HG03460 (cell line): ENCODE measurements around the gene SOX9.
"Not testable (repeated sequence)": the region's sequence is repeated elsewhere in the genome, so short reads cannot be mapped to it uniquely, and the experiment has no call there.

ENCODE experiments used
- ATAC-seq: cut with Tn5 transposase; IDR thresholded peaks from one replicate; pipeline ENCODE4 v1.9.1; 2021; ENCODE audit not compliant: unreplicated experiment

The SOX9 gene

DNA sequence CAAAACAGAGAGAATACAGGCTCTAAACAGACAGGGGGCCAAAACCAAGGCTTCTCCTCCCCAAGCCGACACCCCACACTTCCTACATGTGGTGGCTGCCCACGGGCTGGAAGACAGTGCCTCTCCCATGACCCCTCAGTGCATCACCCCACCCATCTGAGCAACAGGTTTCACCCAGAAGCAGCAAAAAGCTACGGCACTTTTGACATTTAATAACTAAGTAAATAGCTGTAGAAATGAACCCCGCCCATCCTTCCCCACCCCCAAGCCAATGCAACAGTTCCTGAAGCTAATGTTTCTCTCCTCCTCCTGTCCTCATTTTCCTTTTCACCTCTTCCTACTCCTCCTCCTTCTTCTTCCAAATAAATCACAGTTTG, 9.9 kb upstream of the SOX9 start:
- ATAC-seq: no peak

GRCh38 chr17:72111336-72111923, 9.4 kb upstream of the SOX9 start:
- no peak for ATAC-seq

DNA sequence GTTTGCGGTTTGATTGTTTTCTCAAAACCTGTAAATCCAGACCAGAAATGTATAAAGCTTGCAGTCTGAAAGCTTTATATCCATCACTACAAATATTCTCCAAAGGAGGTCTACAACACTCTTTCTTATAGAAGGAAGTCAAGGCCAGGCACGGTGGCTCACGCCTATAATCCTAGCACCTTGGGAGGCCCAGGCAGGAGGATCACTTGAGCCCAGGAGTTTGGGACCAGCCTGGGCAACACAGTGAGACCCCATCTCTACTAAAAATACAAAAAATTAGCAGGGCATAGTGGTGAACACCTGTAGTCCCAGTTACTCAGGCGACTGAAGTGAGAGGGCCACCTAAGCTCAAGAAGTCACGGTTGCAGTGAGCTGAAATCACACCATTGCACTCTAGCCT, 8.9 kb upstream of the SOX9 start:
- ATAC-seq: not testable (repeated sequence)

DNA sequence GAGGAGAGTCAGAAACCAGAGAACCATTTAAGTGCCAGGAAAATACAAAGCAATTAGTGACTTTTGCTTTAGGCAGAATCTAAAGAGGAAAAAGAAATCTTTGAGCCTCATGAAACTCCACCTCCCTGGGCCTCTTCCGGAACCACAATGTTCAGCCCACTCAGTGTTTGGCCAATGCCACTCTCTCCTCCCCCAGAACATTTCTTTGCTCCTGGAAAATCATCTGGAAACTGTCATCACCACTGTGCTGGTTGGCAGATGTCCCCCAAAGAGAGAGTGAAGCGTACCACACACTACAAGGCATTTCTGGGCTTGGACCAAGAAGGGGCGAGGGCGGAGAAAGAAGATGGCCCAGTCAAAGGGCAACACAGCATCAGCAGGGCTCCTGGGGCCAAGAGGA, 7.1 kb upstream of the SOX9 start:
- no peak for ATAC-seq

- no peak for ATAC-seq
Measured at GRCh38 chr17:72115781-72116525, 4.9 kb upstream of the SOX9 start.

- no peak for ATAC-seq
Measured at GRCh38 chr17:72116661-72117521, 3.9 kb upstream of the SOX9 start.

DNA sequence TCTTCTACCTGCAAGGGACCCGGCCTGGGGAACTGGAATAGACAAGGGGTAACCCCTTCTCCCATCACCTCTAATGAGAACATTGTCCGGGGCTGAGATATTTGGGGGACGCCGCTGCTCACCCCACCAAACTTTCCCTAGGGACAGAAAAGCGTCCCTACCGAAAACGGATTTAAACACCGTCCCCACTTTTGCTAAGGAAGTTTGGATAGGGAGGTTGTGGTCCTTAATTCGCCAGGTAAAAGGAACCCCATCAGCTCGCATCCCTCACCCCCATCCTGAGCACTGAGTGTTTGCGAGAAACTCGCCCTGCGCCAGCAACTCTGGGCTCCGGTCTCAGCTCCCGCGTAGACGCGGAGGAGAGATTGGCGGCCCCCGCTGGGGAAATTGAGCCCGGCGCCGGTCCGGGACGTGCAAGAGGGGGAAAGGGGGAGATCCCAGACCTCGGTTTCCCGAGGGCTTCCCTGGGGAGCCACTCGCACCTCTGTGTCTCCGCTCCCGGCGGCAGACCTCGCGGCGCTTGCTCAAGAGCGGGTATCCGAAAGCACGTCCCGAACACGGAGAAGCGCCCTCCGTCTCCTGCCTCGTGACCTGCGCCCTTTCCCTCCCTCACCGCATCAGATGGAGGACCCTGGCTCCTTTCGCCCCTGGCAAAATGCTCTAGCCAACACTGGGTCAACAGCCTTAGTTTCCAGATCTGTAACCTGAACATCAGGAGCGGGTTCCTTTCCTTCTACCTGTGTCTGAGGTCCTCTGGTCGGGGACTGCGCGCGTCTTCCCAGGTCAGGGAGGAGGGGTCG, 3.1 kb upstream of the SOX9 start:
- no peak for ATAC-seq

DNA sequence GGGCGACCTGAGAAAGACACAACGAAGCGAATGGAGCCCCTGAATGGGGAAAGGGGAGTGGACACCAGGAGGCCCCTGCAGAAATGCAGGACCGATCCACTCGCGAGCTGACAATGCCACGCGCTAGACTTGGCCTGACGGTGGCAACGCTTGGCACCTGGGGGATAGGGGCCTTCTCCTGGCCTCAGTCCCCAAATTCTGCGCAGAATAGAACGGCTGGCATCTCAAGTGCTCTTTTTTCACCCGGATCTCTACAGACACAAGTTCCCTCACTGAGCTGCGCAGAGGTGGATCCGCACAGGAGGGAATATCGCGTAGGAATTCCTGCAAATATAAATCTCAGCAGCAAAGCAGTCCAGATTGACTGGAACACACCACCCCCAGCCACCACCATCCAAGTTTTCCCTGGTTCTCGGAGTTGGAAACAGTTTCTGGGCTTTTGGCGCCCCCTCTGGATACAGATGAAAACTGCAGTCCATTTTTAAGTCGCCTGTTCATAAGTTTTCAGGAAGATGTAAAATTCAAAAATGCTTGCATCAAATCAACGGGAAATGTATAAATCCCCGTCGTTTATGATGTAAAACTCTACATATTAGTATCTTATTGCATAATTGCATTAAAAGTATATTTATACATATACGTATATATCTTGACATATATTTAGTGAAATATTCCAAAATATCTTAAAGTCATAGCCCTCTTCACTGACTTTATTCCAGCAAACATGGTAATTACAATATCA, 2.3 kb upstream of the SOX9 start:
- ATAC-seq: no peak

GRCh38 chr17:72119077-72119872, 1.5 kb upstream of the SOX9 start:
- no peak for ATAC-seq

DNA sequence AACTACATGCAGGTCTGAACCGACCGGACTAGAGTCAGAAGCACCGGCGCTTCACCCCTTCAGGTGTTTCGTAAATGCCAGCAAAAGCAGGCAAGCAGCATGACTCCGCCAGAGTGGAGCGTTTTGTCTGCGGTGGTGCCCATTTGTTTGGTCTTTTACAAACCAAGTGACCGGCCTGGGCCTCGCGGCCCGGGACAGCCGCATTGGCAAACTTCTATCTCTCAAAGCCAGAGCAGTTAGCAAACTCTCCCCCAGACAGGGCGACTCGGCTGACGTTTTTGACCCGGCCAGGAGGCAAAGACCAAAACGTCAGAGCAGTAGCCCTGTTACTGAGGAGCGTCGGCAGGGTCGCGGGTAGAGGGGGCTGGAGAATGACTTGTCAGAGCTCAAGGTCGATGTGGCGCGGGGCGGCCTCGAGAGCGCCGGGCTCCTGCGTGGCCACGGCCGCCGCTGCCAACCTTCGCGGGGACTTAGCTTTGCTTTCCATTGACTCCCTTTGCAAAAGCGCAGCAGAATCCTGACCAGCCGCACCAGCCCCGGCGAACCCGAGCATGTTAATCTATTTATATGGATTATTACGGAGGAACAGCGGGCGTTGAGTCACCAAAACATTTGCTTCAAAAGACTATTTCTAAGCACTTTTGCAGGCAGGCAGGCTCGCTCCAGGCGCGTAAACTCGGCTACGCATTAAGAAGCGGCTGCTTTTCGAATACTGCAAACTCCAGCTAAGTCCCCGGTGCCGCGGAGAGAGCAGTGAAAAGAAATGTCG, 763 bp upstream of the SOX9 start:
- no peak for ATAC-seq

GRCh38 chr17:72121164-72122009, 567 bp downstream of the SOX9 start:
- ATAC-seq: peak; percentile 24

- ATAC-seq: peak; percentile 2
Measured at GRCh38 chr17:72122010-72122764, 1.4 kb downstream of the SOX9 start.

- ATAC-seq: no peak
Measured at GRCh38 chr17:72122765-72123529, 2.1 kb downstream of the SOX9 start.

DNA sequence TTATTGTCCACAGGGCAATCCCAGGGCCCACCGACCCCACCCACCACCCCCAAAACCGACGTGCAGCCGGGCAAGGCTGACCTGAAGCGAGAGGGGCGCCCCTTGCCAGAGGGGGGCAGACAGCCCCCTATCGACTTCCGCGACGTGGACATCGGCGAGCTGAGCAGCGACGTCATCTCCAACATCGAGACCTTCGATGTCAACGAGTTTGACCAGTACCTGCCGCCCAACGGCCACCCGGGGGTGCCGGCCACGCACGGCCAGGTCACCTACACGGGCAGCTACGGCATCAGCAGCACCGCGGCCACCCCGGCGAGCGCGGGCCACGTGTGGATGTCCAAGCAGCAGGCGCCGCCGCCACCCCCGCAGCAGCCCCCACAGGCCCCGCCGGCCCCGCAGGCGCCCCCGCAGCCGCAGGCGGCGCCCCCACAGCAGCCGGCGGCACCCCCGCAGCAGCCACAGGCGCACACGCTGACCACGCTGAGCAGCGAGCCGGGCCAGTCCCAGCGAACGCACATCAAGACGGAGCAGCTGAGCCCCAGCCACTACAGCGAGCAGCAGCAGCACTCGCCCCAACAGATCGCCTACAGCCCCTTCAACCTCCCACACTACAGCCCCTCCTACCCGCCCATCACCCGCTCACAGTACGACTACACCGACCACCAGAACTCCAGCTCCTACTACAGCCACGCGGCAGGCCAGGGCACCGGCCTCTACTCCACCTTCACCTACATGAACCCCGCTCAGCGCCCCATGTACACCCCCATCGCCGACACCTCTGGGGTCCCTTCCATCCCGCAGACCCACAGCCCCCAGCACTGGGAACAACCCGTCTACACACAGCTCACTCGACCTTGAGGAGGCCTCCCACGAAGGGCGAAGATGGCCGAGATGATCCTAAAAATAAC, 3.0 kb downstream of the SOX9 start:
- no peak for ATAC-seq

DNA sequence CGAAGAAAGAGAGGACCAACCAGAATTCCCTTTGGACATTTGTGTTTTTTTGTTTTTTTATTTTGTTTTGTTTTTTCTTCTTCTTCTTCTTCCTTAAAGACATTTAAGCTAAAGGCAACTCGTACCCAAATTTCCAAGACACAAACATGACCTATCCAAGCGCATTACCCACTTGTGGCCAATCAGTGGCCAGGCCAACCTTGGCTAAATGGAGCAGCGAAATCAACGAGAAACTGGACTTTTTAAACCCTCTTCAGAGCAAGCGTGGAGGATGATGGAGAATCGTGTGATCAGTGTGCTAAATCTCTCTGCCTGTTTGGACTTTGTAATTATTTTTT, 3.6 kb downstream of the SOX9 start:
- ATAC-seq: no peak

DNA sequence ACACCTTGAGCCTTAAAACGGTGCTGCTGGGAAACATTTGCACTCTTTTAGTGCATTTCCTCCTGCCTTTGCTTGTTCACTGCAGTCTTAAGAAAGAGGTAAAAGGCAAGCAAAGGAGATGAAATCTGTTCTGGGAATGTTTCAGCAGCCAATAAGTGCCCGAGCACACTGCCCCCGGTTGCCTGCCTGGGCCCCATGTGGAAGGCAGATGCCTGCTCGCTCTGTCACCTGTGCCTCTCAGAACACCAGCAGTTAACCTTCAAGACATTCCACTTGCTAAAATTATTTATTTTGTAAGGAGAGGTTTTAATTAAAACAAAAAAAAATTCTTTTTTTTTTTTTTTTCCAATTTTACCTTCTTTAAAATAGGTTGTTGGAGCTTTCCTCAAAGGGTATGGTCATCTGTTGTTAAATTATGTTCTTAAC, 4.4 kb downstream of the SOX9 start:
- ATAC-seq: no peak
